ENCODE measurements around the gene LHFPL3.
"Not testable (repeated sequence)": the region's sequence is repeated elsewhere in the genome, so short reads cannot be mapped to it uniquely, and the experiment has no call there.

The LHFPL3 gene

GRCh38 chr7:104486931-104487330 lies 158.5 kb downstream of the LHFPL3 start:
- no peak for DNase-seq

- no peak for DNase-seq
Observed at GRCh38 chr7:104487642-104488041, 159.2 kb downstream of the LHFPL3 start.

- no peak for DNase-seq
Observed at GRCh38 chr7:104497379-104497967, 169.1 kb downstream of the LHFPL3 start.

- DNase-seq = no peak
Observed at GRCh38 chr7:104499975-104500374, 171.6 kb downstream of the LHFPL3 start.

- DNase-seq = no peak
Observed at GRCh38 chr7:104509874-104510273, 181.5 kb downstream of the LHFPL3 start.

- DNase-seq = no peak
Observed at GRCh38 chr7:104524853-104525252, 196.4 kb downstream of the LHFPL3 start.

- no peak for DNase-seq
Observed at GRCh38 chr7:104528142-104528541, 199.7 kb downstream of the LHFPL3 start.

GRCh38 chr7:104529567-104529966 lies 201.2 kb downstream of the LHFPL3 start:
- DNase-seq = no peak

GRCh38 chr7:104530251-104530650 lies 201.8 kb downstream of the LHFPL3 start:
- no peak for DNase-seq

- no peak for DNase-seq
Observed at GRCh38 chr7:104534149-104534548, 205.7 kb downstream of the LHFPL3 start.

GRCh38 chr7:104535841-104536240 lies 207.4 kb downstream of the LHFPL3 start:
- DNase-seq = no peak

- no peak for DNase-seq
Observed at GRCh38 chr7:104536956-104537355, 208.6 kb downstream of the LHFPL3 start.

- DNase-seq = no peak
Observed at GRCh38 chr7:104538152-104538551, 209.7 kb downstream of the LHFPL3 start.

- DNase-seq = no peak
Observed at GRCh38 chr7:104541897-104542296, 213.5 kb downstream of the LHFPL3 start.

- no peak for DNase-seq
Observed at GRCh38 chr7:104548861-104549260, 220.5 kb downstream of the LHFPL3 start.

GRCh38 chr7:104550362-104550761 lies 222.0 kb downstream of the LHFPL3 start:
- no peak for DNase-seq

GRCh38 chr7:104551226-104551625 lies 222.8 kb downstream of the LHFPL3 start:
- no peak for DNase-seq

- DNase-seq = peak in 1 of 2 donors; percentile 5
Observed at GRCh38 chr7:104552102-104552501, 223.7 kb downstream of the LHFPL3 start.

GRCh38 chr7:104553074-104553473 lies 224.7 kb downstream of the LHFPL3 start:
- no peak for DNase-seq

- not testable (repeated sequence) for DNase-seq
Observed at GRCh38 chr7:104563350-104563901, 235.0 kb downstream of the LHFPL3 start.

GRCh38 chr7:104569751-104570150 lies 241.3 kb downstream of the LHFPL3 start:
- DNase-seq = no peak

- DNase-seq = no peak
Observed at GRCh38 chr7:104572554-104572953, 244.2 kb downstream of the LHFPL3 start.

- DNase-seq = no peak
Observed at GRCh38 chr7:104584620-104585019, 256.2 kb downstream of the LHFPL3 start.

- DNase-seq = not testable (repeated sequence)
Observed at GRCh38 chr7:104595591-104595990, 267.2 kb downstream of the LHFPL3 start.

GRCh38 chr7:104603957-104604356 lies 275.6 kb downstream of the LHFPL3 start:
- DNase-seq = no peak

Data from inflammatory macrophage (primary cell).